Stimulated activated CD8-positive, alpha-beta memory T cell treated with anti-CD3 and anti-CD28 coated beads, Interleukin-4, amount 100 ng/mL, for 1 hour (primary cell): ENCODE measurements around the gene RNASET2.
"Not testable (repeated sequence)": the region's sequence is repeated elsewhere in the genome, so short reads cannot be mapped to it uniquely, and the experiment has no call there.

Source experiments
- DNase-seq, 2 donors: peaks; one replicate each; pipeline ENCODE4 v3.0.0-alpha.2; 2020; ENCODE audit warnings: low read depth in 2 of 2, low spot score in 1 of 2

RNASET2 gene

DNA sequence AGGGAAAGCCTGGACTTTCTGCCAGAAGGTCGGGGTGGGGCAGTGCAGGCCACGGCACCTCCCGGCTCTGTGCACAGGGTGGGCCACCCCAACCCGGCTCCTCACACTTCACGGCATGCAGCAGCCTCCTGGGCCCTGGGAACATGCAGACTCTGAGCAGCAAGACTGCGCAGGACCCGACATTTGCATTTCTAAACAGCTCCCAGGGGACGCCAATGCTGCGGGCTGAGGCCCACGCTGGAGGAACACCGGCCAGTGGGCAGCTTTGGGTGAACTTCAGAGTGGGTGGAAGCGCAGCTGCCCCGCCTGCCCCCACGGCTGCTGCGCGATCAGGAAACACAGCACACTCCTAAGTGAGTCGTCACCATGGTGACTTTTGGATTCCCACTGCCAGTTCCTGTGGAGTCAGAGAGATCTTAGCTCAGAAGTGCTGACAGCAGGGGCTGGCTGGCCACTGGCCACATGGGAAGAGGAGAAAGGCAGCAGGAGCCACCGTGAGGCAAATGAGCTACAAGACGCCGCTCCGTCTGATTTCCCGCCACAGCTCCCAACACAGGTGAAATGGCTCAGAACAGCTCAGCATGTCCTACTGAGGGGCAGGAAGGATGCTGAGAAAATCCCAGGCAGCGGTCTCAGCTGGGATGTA is 52.1 kb downstream of the RNASET2 start:
- no peak for DNase-seq

DNA sequence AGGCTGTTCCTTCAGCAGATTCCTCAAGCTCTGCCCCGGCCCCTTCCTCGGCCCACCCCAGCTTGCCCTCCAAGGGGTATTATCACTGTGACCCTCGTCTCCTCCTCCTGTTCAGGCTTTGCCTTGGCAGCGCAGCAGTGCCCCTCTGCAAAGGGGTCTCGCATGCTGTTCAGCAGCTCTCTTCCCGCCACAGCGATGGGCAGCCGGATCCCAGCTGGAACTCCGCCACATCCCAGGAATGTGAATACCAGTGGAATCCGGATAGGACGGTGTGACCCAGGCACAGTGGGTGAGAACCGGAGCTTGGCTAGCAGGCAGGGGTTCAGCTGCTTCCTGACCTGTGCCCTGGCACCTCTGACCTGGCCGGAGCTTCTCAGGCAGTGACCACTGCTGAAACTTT is 52.9 kb downstream of the RNASET2 start:
- DNase-seq = no peak

DNA sequence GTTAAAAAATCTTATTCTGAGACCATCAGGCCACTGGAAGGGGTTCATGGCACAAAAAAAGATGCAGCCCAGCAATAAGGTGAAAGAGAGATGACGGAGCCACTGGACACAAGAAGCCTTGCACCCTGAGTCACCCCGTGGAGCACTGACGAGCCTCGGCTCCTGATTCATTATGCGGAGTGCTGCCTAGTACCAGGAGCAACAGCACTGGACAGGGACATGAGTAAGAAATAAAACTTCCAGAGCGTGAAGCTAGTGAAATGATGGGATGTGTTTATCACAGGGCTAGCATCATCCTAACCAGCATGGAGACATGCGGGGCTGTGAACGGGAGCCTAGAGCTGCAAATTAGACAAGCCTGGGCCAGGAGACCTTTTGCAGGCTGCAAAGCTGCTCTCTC is 53.3 kb downstream of the RNASET2 start:
- no peak for DNase-seq

DNA sequence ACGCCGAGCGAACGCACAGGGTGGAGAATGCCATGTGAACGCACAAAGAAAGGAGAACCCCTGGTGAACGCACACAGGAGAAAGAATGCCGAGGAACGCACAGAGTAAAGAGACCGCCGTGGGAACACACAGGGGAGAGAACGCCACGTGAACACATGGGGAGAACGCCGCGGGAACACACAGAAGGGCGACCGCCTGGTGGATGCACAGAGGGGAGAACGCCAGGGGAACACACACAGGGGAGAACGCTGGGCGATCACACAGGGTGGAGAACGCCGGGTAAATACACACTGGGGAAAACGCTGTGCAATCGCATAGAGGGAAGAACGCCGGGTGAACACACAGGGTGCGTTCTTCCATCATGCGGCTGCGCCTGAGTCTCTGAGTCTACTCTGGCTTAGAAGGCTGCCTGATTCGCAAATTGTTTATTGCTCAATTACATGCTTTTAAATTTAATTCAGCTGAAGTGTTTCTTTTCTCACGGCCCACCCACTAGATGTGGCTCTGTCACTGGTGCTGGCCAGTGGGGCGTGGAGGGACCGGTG is 54.1 kb downstream of the RNASET2 start:
- no peak for DNase-seq

DNA sequence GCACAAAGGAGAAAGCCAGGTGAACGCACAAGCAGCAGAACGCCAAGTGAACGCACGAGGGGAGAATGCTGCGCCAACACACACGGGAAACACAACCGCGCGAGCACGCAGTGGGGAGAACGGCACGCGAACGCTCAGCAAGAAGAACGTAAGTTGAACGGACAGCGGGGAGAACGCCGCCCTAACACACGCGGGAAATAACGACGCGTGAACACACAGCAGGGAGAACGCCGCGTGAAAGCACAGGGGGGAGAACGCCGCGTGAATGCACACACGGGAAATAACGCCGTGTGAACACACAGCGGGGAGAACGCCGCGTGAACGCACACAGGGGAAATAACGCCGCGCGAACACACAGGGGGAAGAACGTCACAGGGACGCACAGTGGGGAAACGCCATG is 54.7 kb downstream of the RNASET2 start:
- DNase-seq = no peak

DNA sequence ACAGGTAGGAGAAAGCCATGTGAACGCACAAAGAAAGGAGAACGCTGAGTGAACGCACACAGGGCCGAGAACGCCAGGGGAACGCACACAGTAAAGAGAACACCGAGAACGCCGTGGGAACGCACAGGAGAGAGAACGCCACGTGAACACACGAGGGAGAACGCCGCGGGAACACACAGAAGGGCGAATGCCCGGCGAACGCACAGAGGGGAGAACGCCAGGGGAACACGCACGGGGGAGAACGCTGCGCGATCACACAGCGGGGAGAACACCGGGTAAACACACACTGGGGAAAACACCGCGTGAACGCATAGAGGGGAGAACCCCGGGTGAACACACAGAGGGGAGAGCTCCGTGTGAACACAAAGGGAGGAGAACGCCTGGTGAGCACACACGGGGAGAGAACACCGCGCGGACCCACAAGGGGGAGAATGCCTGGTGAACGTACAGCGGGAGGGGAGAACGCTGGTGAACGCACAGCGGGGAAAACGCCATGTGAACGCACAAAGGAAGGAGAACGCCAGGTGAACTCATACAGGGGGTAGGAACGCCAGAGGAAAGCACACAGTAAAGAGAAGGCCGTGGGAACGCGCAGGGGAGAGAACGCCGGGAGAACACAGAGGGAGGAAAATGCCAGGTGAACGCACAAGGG is 55.3 kb downstream of the RNASET2 start:
- DNase-seq = no peak

DNA sequence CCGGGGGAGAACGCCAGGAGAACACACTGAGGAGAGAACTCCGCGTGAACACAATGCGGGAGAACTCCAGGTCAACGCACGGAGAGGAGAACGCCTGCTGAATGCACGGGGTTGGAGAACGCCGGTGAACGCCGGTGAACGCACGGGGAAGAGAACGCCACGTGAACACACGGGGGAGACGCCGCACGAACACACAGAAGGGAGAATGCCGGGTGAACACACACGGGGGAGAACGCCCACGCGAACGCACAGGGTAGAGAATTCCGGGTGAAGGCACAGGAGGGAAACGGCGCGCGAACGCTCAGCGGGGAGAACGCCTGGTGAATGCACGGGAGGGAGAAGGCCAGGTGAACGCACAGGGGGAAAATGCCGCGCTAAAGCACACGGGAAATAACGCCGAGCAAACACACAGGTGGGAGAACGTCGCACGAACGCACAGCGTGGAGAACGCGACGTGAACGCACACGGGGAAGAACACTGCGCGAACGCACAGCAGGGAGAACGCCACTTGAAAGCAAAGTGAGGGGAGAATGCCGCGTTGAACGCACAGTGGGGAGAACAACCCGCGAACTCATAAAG is 56.1 kb downstream of the RNASET2 start:
- DNase-seq = no peak

DNA sequence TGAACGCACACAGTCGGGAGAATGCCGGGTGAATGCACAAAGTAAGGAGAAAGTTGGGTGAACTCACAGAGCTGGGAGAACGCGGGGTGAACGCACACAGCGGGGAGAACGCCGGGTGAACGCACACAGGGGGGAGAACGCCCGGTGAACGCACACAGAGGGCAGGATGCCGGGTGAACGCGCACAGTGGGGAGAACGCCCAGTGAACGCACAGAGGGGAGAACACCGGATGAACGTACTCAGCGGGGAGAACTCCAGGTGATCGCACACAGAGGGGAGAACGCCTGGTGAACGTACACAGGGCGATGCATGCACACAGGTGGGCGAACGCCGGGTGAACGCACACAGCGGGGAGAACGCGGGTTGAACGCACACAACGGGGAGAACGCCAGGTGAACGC is 57.4 kb downstream of the RNASET2 start:
- DNase-seq = no peak

DNA sequence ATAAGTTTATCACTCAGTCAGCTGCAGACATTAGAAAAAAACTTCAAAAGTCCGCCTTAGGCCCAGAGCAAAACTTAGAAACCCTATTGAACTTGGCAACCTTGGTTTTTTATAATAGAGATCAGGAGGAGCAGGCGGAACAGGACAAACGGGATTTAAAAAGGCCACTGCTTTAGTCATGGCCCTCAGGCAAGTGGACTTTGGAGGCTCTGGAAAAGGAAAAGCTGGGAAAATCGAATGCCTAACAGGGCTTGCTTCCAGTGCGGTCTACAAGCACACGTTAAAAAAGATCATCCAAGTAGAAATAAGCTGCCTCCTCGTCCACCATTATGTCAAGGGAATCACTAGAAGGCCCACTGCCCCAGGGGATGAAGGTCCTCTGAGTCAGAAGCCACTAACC is 61.7 kb downstream of the RNASET2 start:
- not testable (repeated sequence) for DNase-seq

DNA sequence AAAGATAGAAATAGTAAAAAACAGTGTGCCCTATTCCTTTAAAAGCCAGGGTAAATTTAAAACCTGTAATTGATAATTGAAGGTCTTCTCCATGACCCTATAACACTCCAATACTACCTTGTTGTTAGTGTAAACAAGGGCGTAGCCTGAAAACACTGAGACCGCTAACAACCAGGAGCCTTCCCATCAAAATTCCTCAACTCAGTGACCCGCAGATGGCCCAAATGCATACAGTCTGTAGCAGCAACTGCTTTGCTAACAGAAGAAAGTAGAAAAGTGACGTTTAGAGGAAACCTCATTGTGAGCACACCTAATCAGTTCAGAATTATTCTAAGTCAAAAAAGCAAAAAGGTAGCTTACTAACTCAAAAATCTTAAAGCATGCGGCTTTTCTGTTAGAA is 63.9 kb downstream of the RNASET2 start:
- DNase-seq = not testable (repeated sequence)

DNA sequence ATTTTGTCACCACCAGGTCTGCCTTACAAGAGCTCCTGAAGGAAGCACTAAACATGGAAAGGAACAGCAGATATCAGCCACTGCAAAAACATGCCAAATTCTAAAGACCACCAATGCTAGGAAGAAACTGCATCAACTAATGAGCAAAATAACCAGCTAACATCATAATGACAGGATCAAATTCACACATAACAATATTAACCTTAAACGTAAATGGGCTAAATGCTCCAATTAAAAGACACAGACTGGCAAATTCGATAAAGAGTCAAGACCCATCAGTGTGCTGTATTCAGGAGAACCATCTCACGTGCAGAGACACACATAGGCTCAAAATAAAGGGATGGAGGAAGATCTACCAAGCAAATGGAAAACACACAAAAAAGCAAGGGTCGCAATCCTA is 69.6 kb downstream of the RNASET2 start:
- not testable (repeated sequence) for DNase-seq

DNA sequence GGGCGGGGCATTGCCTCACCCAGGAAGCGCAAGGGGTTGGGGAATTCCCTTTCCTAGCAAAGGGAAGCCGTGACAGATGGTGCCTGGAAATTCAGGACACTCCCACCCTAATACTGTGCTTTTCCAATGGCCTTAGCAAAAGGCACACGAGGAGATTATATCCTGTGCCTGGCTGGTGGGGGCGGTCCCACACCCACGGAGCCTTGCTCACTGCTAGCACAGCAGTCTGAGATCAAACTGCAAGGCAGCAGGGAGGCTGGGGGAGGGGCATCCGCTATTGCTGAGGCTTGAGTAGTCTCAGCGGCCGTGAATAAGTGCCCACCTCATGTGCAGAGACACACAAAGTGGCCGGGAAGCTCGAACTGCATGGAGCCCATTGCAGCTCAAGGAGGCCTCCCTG is 71.4 kb downstream of the RNASET2 start:
- not testable (repeated sequence) for DNase-seq

DNA sequence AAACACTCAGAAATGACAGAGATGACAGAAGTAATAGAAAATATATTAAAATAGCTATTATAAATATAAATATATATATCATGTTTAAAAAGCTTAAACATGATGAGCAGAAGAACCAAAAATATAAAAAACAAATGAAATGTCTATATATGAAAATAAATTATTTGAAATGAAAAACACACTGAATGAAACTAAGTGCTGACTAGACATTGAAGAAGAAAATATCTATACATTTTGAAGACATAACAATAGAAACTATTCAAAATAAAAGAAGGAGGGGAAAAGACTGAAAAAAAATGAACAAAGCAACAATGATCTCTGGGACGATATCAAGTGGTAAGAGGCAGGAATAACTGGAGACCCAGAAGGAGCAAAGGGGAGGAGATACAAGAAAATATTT is 76.8 kb downstream of the RNASET2 start:
- DNase-seq = no peak
